Progenitor cell of endocrine pancreas (in vitro differentiated cells): Measurements from ENCODE around the gene TPM1. TPM values are rescaled to one million over a fixed set of nuclear protein-coding genes. Genes with fewer than 3 reads are reported as not detected.

ENCODE experiments used
- DNase-seq: peaks from one replicate; pipeline ENCODE4 v3.0.0; 2021; ENCODE audit warnings: low spot score; ENCODE audit not compliant: unreplicated experiment
- H3K27ac Mint-ChIP-seq: 2 replicates; pipeline ENCODE4 v1.8.0; 2021; ENCODE audit warnings: mild to moderate bottlenecking, moderate library complexity, mixed read lengths
- H3K27me3 Mint-ChIP-seq: 2 replicates; pipeline ENCODE4 v1.8.0; 2021; ENCODE audit warnings: mixed read lengths
- H3K36me3 Mint-ChIP-seq: 2 replicates; pipeline ENCODE4 v1.8.0; 2022; ENCODE audit warnings: mixed read lengths; ENCODE audit not compliant: insufficient read depth
- H3K4me1 Mint-ChIP-seq: 2 replicates; pipeline ENCODE4 v1.8.0; 2021; ENCODE audit warnings: low read depth, mixed read lengths
- H3K4me3 Mint-ChIP-seq: 2 replicates; pipeline ENCODE4 v1.8.0; 2021; ENCODE audit warnings: low read depth, mild to moderate bottlenecking, moderate library complexity, mixed read lengths
- H3K9me3 Mint-ChIP-seq: 2 replicates; pipeline ENCODE4 v1.8.0; 2021; ENCODE audit warnings: low read depth, mixed read lengths
- CTCF ChIP-seq: fragments of 200-600 bp; sonication (generic); IDR thresholded peaks from one replicate; pipeline ENCODE4 v1.5.0; 2021; ENCODE audit warnings: antibody characterized with exemption, mild to moderate bottlenecking; ENCODE audit not compliant: unreplicated experiment
- total RNA-seq: library from RNA; stranded (reverse); gene quantifications from 2 replicates; pipeline ENCODE4 v1.2.1, GENCODE V29; 2021

Gene TPM1
- total RNA-seq, 1 donor from 2014 or later = 284 TPM

- Mint-ChIP-seq H3K27me3 (no peaks in the 10 kb centered on the region), H3K4me3 (no peak overlapping the region), H3K36me3 (peaks cover 45% of the 10 kb centered on the region), H3K9me3 (no peaks in the 10 kb centered on the region), H3K27ac (no peak overlapping the region), H3K4me1 (peaks cover 2% of the 10 kb centered on the region)
- DNase-seq = no peak
- no peak for TF ChIP-seq CTCF
Measured at GRCh38 chr15:63063164-63063756, 20.7 kb downstream of the TPM1 start.

- DNase-seq = no peak
- Mint-ChIP-seq H3K27ac (no peak overlapping the region), H3K9me3 (no peaks in the 10 kb centered on the region), H3K4me1 (peaks cover 2% of the 10 kb centered on the region), H3K36me3 (peaks cover 45% of the 10 kb centered on the region), H3K27me3 (no peaks in the 10 kb centered on the region), H3K4me3 (no peak overlapping the region)
- no peak for TF ChIP-seq CTCF
Measured at GRCh38 chr15:63063877-63064409, 21.4 kb downstream of the TPM1 start.

- peaks cover 2% of the 10 kb centered on the region for H3K4me1 Mint-ChIP-seq
- H3K4me3 Mint-ChIP-seq = no peak overlapping the region
- no peaks in the 10 kb centered on the region for H3K9me3 Mint-ChIP-seq
- H3K36me3 Mint-ChIP-seq = peaks cover 40% of the 10 kb centered on the region
- no peak for DNase-seq
- TF ChIP-seq CTCF = no peak
- H3K27ac Mint-ChIP-seq = peak overlapping the region; percentile 5
- no peaks in the 10 kb centered on the region for H3K27me3 Mint-ChIP-seq
Measured at GRCh38 chr15:63065262-63066221, 23.0 kb downstream of the TPM1 start.

GRCh38 chr15:63066272-63066671, 23.7 kb downstream of the TPM1 start:
- Mint-ChIP-seq H3K9me3 (no peaks in the 10 kb centered on the region), H3K4me3 (no peak overlapping the region), H3K27ac (peak overlapping the region; percentile 63), H3K4me1 (peaks cover 4% of the 10 kb centered on the region), H3K27me3 (no peaks in the 10 kb centered on the region), H3K36me3 (peaks cover 36% of the 10 kb centered on the region)
- no peak for TF ChIP-seq CTCF
- DNase-seq = no peak

GRCh38 chr15:63067306-63067705, 24.8 kb downstream of the TPM1 start:
- Mint-ChIP-seq H3K9me3 (no peaks in the 10 kb centered on the region), H3K27ac (no peak overlapping the region), H3K36me3 (peaks cover 35% of the 10 kb centered on the region), H3K4me1 (peaks cover 5% of the 10 kb centered on the region), H3K27me3 (no peaks in the 10 kb centered on the region), H3K4me3 (no peak overlapping the region)
- no peak for DNase-seq
- TF ChIP-seq CTCF = no peak
